Osteoblast (primary cell): ENCODE results near the gene BARD1. TPM values are rescaled to one million over a fixed set of nuclear protein-coding genes. Genes with fewer than 3 reads are reported as not detected.
"Not testable (repeated sequence)": the region's sequence is repeated elsewhere in the genome, so short reads cannot be mapped to it uniquely, and the experiment has no call there.

Source experiments
- DNase-seq: peaks from one replicate; pipeline ENCODE4 v3.0.0; 2011; ENCODE audit warnings: low spot score, mixed read lengths; ENCODE audit not compliant: insufficient read length; ENCODE audit errors: missing footprints
- H2AFZ ChIP-seq: 2 replicates; pipeline ENCODE4 v1.6.0; 2011; ENCODE audit warnings: mild to moderate bottlenecking, low read length
- H3K27ac ChIP-seq: 2 replicates; pipeline ENCODE4 v1.5.1; 2011; ENCODE audit warnings: mild to moderate bottlenecking, low read depth, low read length, moderate library complexity
- H3K27me3 ChIP-seq: 2 replicates; pipeline ENCODE4 v1.6.0; 2012; ENCODE audit warnings: mild to moderate bottlenecking, control low read depth, inconsistent platforms, low read length, moderate library complexity; ENCODE audit not compliant: insufficient read depth
- H3K36me3 ChIP-seq: 2 replicates; pipeline ENCODE4 v1.5.1; 2011; ENCODE audit warnings: mild to moderate bottlenecking, low read length, control low read depth, moderate library complexity; ENCODE audit not compliant: insufficient read depth
- H3K4me1 ChIP-seq: 2 replicates; pipeline ENCODE4 v1.5.1; 2011; ENCODE audit warnings: mild to moderate bottlenecking, low read length, control low read depth, moderate library complexity; ENCODE audit not compliant: insufficient read depth
- H3K4me2 ChIP-seq: 2 replicates; pipeline ENCODE4 v1.6.0; 2011; ENCODE audit warnings: mild to moderate bottlenecking, low read length; ENCODE audit not compliant: insufficient read depth
- H3K4me3 ChIP-seq: fragments of 200-600 bp; sonication (generic); 3 replicates; pipeline ENCODE4 v1.5.1; 2012; ENCODE audit warnings: mild to moderate bottlenecking, low read length, inconsistent platforms; ENCODE audit not compliant: insufficient read depth
- H3K79me2 ChIP-seq: 2 replicates; pipeline ENCODE4 v1.6.0; 2012; ENCODE audit warnings: mild to moderate bottlenecking, low read length, control low read depth, inconsistent platforms; ENCODE audit not compliant: insufficient read depth
- H3K9me3 ChIP-seq: 2 replicates; pipeline ENCODE4 v1.5.1; 2011; ENCODE audit warnings: low read depth, low read length, control low read depth
- H4K20me1 ChIP-seq: 2 replicates; pipeline ENCODE4 v1.6.0; 2012; ENCODE audit warnings: mild to moderate bottlenecking, low read length, control low read depth; ENCODE audit not compliant: insufficient read depth
- small RNA-seq: library from RNA; depleted of rRNA; stranded (forward); fragments of <200 nt; gene quantifications from one replicate; pipeline ENCODE3, GENCODE V24; 2012
- total RNA-seq: library from RNA; depleted of rRNA; stranded (reverse); fragments of >200 nt; gene quantifications from 2 replicates; pipeline ENCODE4 v1.2.3, GENCODE V29; 2012
- TF ChIP-seq, protein P1 (sequence below): IDR thresholded peaks from 2 replicates; pipeline ENCODE4 v1.5.1; 2011; ENCODE audit warnings: mild to moderate bottlenecking, low read depth, low read length, moderate library complexity; ENCODE audit errors: extremely low read depth

Gene BARD1
- total RNA-seq, 1 donor: 18.5 TPM

DNA sequence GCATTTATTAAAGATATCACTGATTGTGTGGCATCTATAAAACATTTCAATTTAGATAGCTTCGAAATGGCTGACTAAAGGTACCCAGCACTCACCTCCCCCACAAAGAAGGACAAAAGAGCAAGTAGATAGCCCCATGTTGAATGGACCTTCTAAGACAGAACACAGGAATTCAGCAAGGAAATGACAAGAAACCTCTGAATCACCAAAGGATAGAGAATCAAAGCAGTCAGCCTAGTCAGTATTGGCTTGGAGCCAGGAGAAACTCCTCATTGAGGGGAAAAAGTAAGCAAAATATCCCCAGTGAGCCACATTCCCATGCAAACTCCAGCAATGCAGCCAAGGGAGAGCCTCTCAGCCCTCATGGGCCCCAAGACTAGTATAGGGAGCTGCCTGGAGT is 113.7 kb downstream of the BARD1 start:
- no peak for DNase-seq
- no peaks in the 10 kb centered on the region for H3K79me2 ChIP-seq

DNA sequence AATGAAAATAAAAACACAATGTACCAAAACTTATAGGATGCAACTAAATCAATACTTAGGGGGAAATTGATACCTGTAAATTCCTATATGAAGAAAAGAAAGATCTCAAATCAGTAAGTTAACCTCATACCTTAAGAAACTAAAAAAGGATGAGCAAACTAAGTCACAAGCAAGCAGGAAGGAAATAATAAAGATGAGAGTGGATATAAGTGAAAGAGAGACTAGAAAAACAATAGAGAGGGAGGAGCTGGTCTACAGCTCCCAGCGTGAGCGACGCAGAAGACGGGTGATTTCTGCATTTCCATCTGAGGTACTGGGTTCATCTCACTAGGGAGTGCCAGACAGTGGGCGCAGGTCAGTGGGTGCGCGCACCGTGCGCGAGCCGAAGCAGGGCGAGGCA is 125.9 kb downstream of the BARD1 start:
- peak overlapping the region; percentile 40 for H3K4me2 ChIP-seq
- not testable (repeated sequence) for H3K36me3 ChIP-seq, H3K4me1 ChIP-seq, H3K27ac ChIP-seq, H3K27me3 ChIP-seq, H3K79me2 ChIP-seq, H3K9me3 ChIP-seq, DNase-seq, H4K20me1 ChIP-seq
- peak overlapping the region; percentile 6 for H2AFZ ChIP-seq
- H3K4me3 ChIP-seq: peak overlapping the region; percentile 44

More for the DNA sequence above, 113.7 kb downstream of the BARD1 start:
- TF ChIP-seq, protein P1, sequence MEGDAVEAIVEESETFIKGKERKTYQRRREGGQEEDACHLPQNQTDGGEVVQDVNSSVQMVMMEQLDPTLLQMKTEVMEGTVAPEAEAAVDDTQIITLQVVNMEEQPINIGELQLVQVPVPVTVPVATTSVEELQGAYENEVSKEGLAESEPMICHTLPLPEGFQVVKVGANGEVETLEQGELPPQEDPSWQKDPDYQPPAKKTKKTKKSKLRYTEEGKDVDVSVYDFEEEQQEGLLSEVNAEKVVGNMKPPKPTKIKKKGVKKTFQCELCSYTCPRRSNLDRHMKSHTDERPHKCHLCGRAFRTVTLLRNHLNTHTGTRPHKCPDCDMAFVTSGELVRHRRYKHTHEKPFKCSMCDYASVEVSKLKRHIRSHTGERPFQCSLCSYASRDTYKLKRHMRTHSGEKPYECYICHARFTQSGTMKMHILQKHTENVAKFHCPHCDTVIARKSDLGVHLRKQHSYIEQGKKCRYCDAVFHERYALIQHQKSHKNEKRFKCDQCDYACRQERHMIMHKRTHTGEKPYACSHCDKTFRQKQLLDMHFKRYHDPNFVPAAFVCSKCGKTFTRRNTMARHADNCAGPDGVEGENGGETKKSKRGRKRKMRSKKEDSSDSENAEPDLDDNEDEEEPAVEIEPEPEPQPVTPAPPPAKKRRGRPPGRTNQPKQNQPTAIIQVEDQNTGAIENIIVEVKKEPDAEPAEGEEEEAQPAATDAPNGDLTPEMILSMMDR: no peak
- H3K4me3 ChIP-seq: no peak overlapping the region
- no peaks in the 10 kb centered on the region for H3K36me3 ChIP-seq
- H3K9me3 ChIP-seq: no peaks in the 10 kb centered on the region
- no peak overlapping the region for H3K4me2 ChIP-seq
- no peaks in the 10 kb centered on the region for H3K27me3 ChIP-seq
- no peak overlapping the region for H3K27ac ChIP-seq
- no peaks in the 10 kb centered on the region for H4K20me1 ChIP-seq
- no peaks in the 10 kb centered on the region for H3K4me1 ChIP-seq
- H2AFZ ChIP-seq: no peak overlapping the region

DNA sequence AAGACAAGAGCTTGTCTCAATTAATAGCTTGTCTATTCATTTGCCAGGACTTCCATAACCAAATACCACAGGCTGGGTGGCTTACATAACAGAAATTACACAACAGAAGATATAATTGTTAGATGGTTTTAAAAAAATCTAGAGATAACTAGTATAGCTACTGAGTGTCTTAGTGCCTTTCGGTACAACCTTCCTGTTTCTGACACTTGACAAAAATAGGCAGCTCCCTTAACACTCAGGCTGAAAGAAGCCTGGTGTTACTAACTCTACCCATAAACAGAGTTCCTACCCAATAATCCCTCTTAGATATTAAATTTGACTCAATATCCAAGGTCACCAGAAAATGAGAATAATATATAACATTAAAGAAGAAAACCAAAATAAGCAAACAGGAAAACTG is 129.7 kb downstream of the BARD1 start:
- no peaks in the 10 kb centered on the region for H4K20me1 ChIP-seq
- H3K4me1 ChIP-seq: no peaks in the 10 kb centered on the region
- no peak overlapping the region for H2AFZ ChIP-seq
- H3K27ac ChIP-seq: no peak overlapping the region
- no peaks in the 10 kb centered on the region for H3K27me3 ChIP-seq
- H3K79me2 ChIP-seq: no peaks in the 10 kb centered on the region
- H3K4me2 ChIP-seq: no peak overlapping the region
- DNase-seq: no peak
- no peaks in the 10 kb centered on the region for H3K9me3 ChIP-seq
- H3K36me3 ChIP-seq: no peaks in the 10 kb centered on the region
- TF ChIP-seq, protein P1: no peak
- no peak overlapping the region for H3K4me3 ChIP-seq

DNA sequence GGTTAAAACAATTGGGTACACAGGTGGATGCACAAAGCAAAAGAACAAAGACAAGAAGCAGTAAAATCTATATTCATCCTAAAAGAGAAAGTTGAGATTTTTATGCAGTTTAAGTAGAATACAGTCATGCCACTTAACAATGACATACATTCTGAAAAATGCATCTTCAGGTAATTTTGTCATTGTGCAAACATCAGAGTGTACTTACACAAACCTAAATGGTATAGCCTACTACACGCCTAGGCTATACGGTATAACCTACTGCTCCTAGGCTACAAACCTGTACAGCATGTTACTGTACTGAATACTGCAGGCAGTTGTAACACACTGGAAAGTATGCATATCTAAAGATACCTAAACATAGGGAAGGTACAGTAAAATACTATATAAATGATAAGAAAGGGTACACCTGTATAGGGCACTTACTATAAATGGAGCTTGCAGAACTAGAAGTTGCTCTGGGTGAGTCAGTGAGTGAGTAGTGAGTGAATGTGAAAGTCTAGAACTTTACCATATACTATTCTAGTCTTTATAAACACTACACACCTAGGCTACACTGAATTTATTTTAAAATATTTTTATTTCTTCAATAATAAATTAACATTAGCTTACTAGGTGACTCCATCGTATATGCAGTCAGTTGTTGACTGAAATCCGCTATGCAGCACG is 132.9 kb downstream of the BARD1 start:
- no peak overlapping the region for H3K27ac ChIP-seq
- H2AFZ ChIP-seq: no peak overlapping the region
- no peaks in the 10 kb centered on the region for H3K36me3 ChIP-seq
- H3K4me2 ChIP-seq: no peak overlapping the region
- TF ChIP-seq, protein P1: no peak
- H3K4me1 ChIP-seq: no peaks in the 10 kb centered on the region
- no peak overlapping the region for H3K4me3 ChIP-seq
- no peaks in the 10 kb centered on the region for H3K27me3 ChIP-seq
- no peaks in the 10 kb centered on the region for H4K20me1 ChIP-seq
- no peak for DNase-seq
- H3K9me3 ChIP-seq: no peaks in the 10 kb centered on the region
- no peaks in the 10 kb centered on the region for H3K79me2 ChIP-seq

Small RNAs within 50 kb of the gene (small RNA-seq; reads per million reads assigned to genes)
- gene SNORA70I: 5.9 reads per million, percentile 88 among the genes with 10 or more reads in this experiment
